Activated T-cell treated with anti-CD3 and anti-CD28 coated beads, Interleukin-2, amount 50 U/mL, for 24 hours (primary cell): ENCODE data around the gene LGALS4.
"Not testable (repeated sequence)": the region's sequence is repeated elsewhere in the genome, so short reads cannot be mapped to it uniquely, and the experiment has no call there.

ENCODE experiments used
- DNase-seq: peaks from one replicate; pipeline ENCODE4 v3.0.0-alpha.2; 2020
- H3K27ac Mint-ChIP-seq: 2 replicates; pipeline ENCODE4 v1.8.0; 2020; ENCODE audit warnings: mild to moderate bottlenecking, mixed read lengths
- H3K27me3 Mint-ChIP-seq: 2 replicates; pipeline ENCODE4 v1.8.0; 2020; ENCODE audit warnings: mixed read lengths
- H3K36me3 Mint-ChIP-seq: 2 replicates; pipeline ENCODE4 v1.8.0; 2020; ENCODE audit warnings: low read depth, mixed read lengths
- H3K4me1 Mint-ChIP-seq: 2 replicates; pipeline ENCODE4 v1.8.0; 2020; ENCODE audit warnings: low read depth, mixed read lengths
- H3K4me3 Mint-ChIP-seq: 2 replicates; pipeline ENCODE4 v1.8.0; 2020; ENCODE audit warnings: mild to moderate bottlenecking, moderate library complexity, mixed read lengths
- H3K9me3 Mint-ChIP-seq: 2 replicates; pipeline ENCODE4 v1.8.0; 2020; ENCODE audit warnings: mixed read lengths

LGALS4 gene

GRCh38 chr19:38800577-38801347, 12.0 kb downstream of the LGALS4 start:
- no peaks in the 10 kb centered on the region for H3K9me3 Mint-ChIP-seq
- peaks cover 8% of the 10 kb centered on the region for H3K4me1 Mint-ChIP-seq
- H3K4me3 Mint-ChIP-seq: no peak overlapping the region
- no peak overlapping the region for H3K27ac Mint-ChIP-seq
- no peaks in the 10 kb centered on the region for H3K36me3 Mint-ChIP-seq
- no peak for DNase-seq
- H3K27me3 Mint-ChIP-seq: no peaks in the 10 kb centered on the region

- no peak overlapping the region for H3K27ac Mint-ChIP-seq
- H3K4me1 Mint-ChIP-seq: peaks cover 2% of the 10 kb centered on the region
- DNase-seq: no peak
- no peaks in the 10 kb centered on the region for H3K9me3 Mint-ChIP-seq
- no peak overlapping the region for H3K4me3 Mint-ChIP-seq
- H3K27me3 Mint-ChIP-seq: no peaks in the 10 kb centered on the region
- no peaks in the 10 kb centered on the region for H3K36me3 Mint-ChIP-seq
Measured at GRCh38 chr19:38799104-38799503, 13.6 kb downstream of the LGALS4 start.

- not testable (repeated sequence) for H3K27me3 Mint-ChIP-seq, H3K4me3 Mint-ChIP-seq, DNase-seq, H3K27ac Mint-ChIP-seq, H3K9me3 Mint-ChIP-seq, H3K4me1 Mint-ChIP-seq, H3K36me3 Mint-ChIP-seq
Measured at GRCh38 chr19:38797781-38798180, 15.0 kb downstream of the LGALS4 start.

- H3K27me3 Mint-ChIP-seq: no peaks in the 10 kb centered on the region
- no peaks in the 10 kb centered on the region for H3K9me3 Mint-ChIP-seq
- no peak overlapping the region for H3K27ac Mint-ChIP-seq
- DNase-seq: no peak
- no peaks in the 10 kb centered on the region for H3K36me3 Mint-ChIP-seq
- H3K4me3 Mint-ChIP-seq: no peak overlapping the region
- H3K4me1 Mint-ChIP-seq: peaks cover 8% of the 10 kb centered on the region
Measured at GRCh38 chr19:38796154-38796553, 16.6 kb downstream of the LGALS4 start.

- no peak overlapping the region for H3K4me3 Mint-ChIP-seq
- no peaks in the 10 kb centered on the region for H3K36me3 Mint-ChIP-seq
- H3K27ac Mint-ChIP-seq: no peak overlapping the region
- no peaks in the 10 kb centered on the region for H3K27me3 Mint-ChIP-seq
- H3K4me1 Mint-ChIP-seq: peaks cover 8% of the 10 kb centered on the region
- H3K9me3 Mint-ChIP-seq: no peaks in the 10 kb centered on the region
- no peak for DNase-seq
Measured at GRCh38 chr19:38795549-38795948, 17.2 kb downstream of the LGALS4 start.

GRCh38 chr19:38793671-38794070, 19.1 kb downstream of the LGALS4 start:
- H3K4me3 Mint-ChIP-seq: no peak overlapping the region
- no peak overlapping the region for H3K27ac Mint-ChIP-seq
- DNase-seq: no peak
- H3K36me3 Mint-ChIP-seq: no peaks in the 10 kb centered on the region
- H3K4me1 Mint-ChIP-seq: peaks cover 6% of the 10 kb centered on the region
- no peaks in the 10 kb centered on the region for H3K9me3 Mint-ChIP-seq
- H3K27me3 Mint-ChIP-seq: no peaks in the 10 kb centered on the region

- Mint-ChIP-seq H3K9me3 (no peaks in the 10 kb centered on the region), H3K27ac (no peak overlapping the region), H3K27me3 (no peaks in the 10 kb centered on the region), H3K4me1 (peaks cover 6% of the 10 kb centered on the region), H3K36me3 (no peaks in the 10 kb centered on the region), H3K4me3 (peak overlapping the region; percentile 28)
- DNase-seq: no peak
Measured at GRCh38 chr19:38793177-38793576, 19.6 kb downstream of the LGALS4 start.

GRCh38 chr19:38792250-38793111, 20.3 kb downstream of the LGALS4 start:
- Mint-ChIP-seq H3K36me3 (no peaks in the 10 kb centered on the region), H3K4me3 (peak overlapping the region; percentile 28), H3K4me1 (peaks cover 6% of the 10 kb centered on the region), H3K27me3 (no peaks in the 10 kb centered on the region), H3K27ac (no peak overlapping the region), H3K9me3 (no peaks in the 10 kb centered on the region)
- DNase-seq: peak; percentile 70

GRCh38 chr19:38791451-38792064, 21.2 kb downstream of the LGALS4 start:
- not testable (repeated sequence) for H3K4me3 Mint-ChIP-seq, DNase-seq, H3K27ac Mint-ChIP-seq, H3K4me1 Mint-ChIP-seq, H3K36me3 Mint-ChIP-seq, H3K27me3 Mint-ChIP-seq, H3K9me3 Mint-ChIP-seq

GRCh38 chr19:38790507-38791403, 22.0 kb downstream of the LGALS4 start:
- H3K27ac Mint-ChIP-seq, H3K36me3 Mint-ChIP-seq, H3K4me3 Mint-ChIP-seq: not testable (repeated sequence)

GRCh38 chr19:38788478-38789243, 24.1 kb downstream of the LGALS4 start, which contains the start of gene LGALS7B:
Gene LGALS7B (plus strand): TSS chr19:38789200. CDS start chr19:38789227, 27 bp downstream.
- DNase-seq: no peak
- H3K9me3 Mint-ChIP-seq: no peaks in the 10 kb centered on the region
- H3K4me3 Mint-ChIP-seq: no peak within 1 kb of the TSS
- H3K36me3 Mint-ChIP-seq: no peaks in the 10 kb centered on the region
- no peaks in the 10 kb centered on the region for H3K27me3 Mint-ChIP-seq
- peaks cover 8% of the 10 kb centered on the region for H3K4me1 Mint-ChIP-seq
- no peak within 1 kb of the TSS for H3K27ac Mint-ChIP-seq

More at GRCh38 chr19:38790507-38791403, 22.0 kb downstream of the LGALS4 start:
- H3K9me3 Mint-ChIP-seq, H3K27me3 Mint-ChIP-seq, H3K4me1 Mint-ChIP-seq, DNase-seq: not testable (repeated sequence)

GRCh38 chr19:38786572-38787265, 26.0 kb downstream of the LGALS4 start:
- Mint-ChIP-seq H3K36me3 (no peaks in the 10 kb centered on the region), H3K9me3 (no peaks in the 10 kb centered on the region), H3K27me3 (no peaks in the 10 kb centered on the region), H3K27ac (no peak overlapping the region), H3K4me1 (peaks cover 2% of the 10 kb centered on the region), H3K4me3 (no peak overlapping the region)
- DNase-seq: no peak

GRCh38 chr19:38786061-38786460, 26.7 kb downstream of the LGALS4 start:
- H3K27ac Mint-ChIP-seq, H3K4me3 Mint-ChIP-seq, H3K36me3 Mint-ChIP-seq, H3K4me1 Mint-ChIP-seq, H3K9me3 Mint-ChIP-seq, H3K27me3 Mint-ChIP-seq, DNase-seq: not testable (repeated sequence)
